NCI-H146 treated with DMSO at 0.1 percent for 48 hours (cell line): ENCODE results near the gene NOS1.

Source experiments
- DNase-seq: peaks from one replicate; lab custom pipeline; 2025; ENCODE audit not compliant: unreplicated experiment; lab: John Stamatoyannopoulos, UW

Gene NOS1

DNA sequence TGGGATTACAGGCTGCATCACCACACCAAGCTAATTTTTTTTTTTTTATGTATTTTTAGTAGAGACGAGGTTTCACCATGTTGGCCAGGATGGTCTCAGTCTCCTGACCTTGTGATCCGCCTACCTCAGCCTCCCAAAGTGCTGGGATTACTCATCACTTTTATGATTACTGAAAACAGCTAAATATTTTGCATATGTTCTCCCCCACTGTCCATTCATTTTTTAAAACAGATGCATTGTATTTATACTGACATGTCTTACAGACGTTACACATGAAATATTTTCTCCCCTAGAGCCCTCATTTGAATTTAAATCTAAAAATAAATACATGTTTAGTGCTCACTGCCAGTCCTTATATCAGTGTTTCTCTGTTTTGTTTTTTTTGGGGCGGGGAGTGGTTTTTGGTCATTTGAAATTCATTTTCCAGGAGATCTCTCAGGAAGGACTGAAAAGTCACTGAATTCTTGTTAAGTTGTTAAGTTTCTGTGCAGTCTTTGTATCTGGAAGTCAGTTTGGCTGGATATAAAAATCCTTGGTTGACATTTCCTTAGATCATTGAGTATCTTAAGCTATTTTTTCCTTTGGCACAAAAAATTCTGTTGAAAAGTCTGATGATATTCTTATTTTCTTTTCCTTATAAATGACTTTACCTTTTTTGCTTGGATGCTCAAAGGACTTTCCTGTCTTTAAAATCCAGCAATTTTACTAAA, 180.5 kb downstream of the NOS1 start:
- no peak for DNase-seq

- no peak for DNase-seq
Measured at GRCh38 chr12:117178745-117179144, 182.7 kb downstream of the NOS1 start.

DNA sequence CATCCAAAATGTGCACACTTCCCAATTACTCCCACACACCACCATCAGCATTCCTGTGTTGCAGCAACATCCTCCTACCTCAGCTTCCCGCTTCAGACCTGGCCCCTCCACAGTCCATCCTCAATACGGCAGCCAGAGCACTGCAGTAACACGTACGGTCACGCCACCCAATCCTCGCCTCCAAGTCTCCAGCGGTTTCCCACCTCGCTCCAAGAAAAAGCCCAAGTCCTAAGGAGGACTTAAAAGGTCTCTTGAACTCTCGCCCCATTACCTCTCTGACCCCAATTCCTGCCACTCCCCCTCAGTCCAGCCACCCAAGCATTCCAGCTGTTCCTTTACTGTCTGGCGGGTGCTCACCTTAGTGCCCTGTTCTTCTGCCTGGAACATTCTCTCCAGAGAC, 183.1 kb downstream of the NOS1 start:
- DNase-seq, result no peak

DNA sequence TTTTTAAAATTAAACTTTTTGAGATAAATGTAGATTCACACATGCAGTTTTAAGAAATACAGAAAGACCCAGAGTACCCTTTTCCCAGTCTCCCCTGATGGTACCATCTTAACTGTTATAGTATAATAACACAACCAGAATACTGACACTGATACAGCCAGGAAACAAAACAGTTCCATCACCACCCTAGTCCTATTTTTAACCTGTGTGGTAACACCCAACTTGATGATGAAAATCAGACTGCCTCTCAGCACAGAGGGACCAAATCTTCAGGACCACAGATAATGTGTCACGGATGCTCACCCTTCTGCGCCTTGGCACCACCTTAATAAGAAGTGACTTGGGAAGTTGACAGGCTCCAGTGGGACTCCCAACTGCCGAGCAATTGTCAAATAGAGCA, 189.3 kb downstream of the NOS1 start:
- no peak for DNase-seq

DNA sequence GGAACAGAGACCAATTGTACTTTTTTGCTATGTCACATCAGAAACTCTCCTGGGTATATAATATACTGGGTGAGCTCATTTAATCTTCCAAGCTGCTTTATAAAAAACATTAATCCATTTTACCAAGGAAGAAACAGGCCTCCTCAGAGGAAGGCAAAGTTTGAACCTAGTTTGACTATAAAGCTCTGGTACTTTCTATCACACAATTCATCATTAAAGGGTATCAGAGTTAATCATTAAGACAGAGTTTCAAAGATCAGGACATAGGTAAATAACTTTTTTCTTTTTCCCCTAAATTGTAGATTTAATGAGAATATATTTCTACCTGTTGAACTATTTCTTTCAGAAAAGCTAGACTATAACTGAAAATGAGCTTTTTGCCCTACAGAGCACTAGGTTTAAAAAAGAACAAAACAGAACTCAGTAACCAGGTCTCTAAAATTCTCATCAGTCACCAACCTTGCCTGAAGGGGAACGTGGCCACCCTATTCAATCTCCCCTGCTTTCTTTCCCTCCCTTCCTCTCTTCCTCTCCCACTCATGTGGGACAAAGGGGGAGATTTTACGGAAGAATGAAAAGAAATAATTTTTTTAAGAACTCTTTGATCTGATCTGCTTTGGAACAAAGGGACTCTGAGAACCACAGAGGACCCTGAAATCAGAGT, 189.8 kb downstream of the NOS1 start:
- no peak for DNase-seq

GRCh38 chr12:117169548-117169947, 191.9 kb downstream of the NOS1 start:
- no peak for DNase-seq

GRCh38 chr12:117168976-117169375, 192.4 kb downstream of the NOS1 start:
- DNase-seq, result no peak

DNA sequence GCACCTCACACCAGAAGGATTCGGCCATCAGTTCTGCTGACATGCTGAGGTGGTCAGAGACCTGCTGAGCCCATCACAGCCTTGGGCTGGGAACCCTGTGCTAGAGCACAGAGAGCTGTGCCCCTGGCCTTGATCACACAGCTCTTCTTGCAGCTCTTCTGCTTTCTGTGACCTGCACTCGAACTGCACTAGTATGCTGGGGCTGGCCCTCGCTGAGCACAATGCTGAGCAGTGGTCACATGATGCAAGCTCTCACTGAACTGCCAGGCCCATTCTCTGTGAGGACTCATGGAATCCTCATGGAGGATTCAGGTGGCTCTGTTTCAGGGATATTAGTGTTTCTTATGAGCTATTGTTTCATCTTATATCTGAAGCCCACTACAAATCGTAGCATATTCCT, 193.7 kb downstream of the NOS1 start:
- DNase-seq, result no peak

DNA sequence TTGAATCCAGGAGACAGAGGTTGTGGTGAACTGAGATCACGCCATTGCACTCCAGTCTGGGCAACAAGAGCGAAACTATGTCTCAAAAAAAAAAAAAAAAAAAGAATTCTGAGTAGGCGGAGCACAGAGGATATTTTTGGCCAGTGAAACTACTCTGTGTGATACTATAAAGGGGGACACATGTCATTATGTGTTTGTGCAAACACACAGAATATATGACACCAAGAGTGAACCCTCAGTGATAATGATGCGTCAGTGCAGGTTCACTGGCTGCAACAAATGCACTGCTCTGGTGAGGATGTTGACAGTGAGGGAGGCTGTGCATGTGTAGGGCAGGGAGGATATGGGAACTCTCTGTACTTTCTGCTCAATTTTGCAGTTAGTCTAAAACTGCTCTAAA, 195.3 kb downstream of the NOS1 start:
- DNase-seq, result no peak

DNA sequence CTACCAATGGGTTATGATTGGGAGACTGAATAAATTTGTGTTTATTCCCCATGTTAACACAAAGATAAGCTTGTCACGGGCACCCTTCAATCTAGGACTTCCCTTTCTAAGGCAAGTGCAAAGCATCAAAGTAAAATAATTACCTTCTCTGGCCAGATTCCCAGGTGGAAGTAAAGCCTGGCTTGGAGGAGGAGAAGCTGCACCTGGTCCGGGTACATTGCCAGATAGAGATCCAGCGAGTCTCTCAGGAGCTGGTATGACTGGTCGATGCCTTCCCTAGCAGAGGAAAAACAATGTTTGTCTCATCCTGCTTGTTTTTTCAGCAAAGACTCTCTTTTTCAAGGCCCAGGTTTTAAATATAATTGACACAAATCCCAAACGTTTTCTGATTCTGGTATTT, 196.1 kb downstream of the NOS1 start:
- no peak for DNase-seq

DNA sequence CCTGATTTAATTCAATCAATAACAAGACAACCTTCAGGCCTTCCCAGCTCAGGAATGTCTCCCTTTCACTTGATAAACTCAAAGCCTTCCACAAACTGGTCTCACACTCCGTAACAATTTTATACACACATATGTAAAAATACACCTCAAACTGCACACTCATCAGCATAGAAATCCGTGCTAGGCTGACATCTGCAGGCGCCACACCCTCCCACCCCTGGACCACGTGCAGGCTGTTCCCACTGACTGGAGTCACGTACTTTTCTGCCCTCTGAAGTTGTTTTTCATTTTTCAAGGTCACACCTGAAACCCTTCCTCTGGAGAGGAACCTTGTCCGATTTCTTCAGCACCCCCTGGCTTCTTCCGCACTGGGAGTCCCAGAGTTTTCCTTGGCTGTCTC, 198.8 kb downstream of the NOS1 start:
- no peak for DNase-seq

GRCh38 chr12:117162167-117162539, 199.3 kb downstream of the NOS1 start:
- no peak for DNase-seq

- DNase-seq, result no peak
Measured at GRCh38 chr12:117161460-117162166, 199.8 kb downstream of the NOS1 start.

DNA sequence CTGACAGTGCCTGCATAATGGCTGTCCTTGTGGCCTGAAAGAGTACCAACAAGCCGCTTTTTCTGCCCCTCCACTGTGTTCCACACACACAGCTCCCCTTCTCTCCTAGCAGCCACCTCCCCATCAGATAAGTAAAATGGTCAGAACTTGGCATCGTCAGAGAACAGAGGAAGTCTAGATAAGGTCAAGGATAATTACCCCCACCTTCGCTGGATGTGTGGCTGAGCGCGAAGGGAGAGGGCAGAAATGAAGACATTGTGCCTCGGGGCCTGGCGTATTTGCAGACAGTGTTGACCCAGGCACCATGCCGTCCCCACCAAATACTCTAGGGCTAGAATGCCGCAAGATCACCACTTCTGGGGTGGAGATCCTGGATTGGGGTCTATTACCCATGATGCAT, 201.8 kb downstream of the NOS1 start:
- DNase-seq, result no peak

DNA sequence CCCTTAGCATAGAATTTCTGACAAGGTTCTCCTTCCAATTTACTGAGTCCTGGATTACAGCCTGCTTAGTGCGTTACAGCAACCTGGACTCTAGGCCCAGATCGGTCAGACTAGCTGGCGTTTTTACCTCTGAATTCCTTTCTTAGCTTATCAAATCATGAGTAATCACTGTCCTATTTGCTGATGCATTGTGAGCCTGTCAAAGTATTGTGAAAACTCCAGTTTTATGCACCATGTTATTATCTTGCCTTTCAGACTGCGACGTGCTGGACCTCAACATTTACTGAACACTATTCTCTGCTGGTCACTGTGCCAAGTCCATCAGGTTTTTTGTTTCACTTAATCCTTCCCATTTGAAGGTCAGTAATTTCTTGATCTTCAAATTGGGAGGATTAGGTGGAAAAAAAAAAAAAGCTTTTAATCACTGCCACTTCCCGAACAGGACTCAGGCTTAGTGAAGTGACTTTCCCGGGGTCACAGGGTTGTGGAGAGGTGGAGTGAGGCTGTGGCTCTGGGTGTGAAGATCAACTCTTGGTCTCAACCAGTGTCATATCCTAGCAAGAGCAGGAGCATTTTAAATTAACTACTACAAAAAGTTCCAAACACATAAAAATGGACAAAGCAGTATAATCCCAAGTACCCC, 202.4 kb downstream of the NOS1 start:
- DNase-seq, result no peak
